Measurements from ENCODE around the gene MT1B.

The MT1B gene

DNA sequence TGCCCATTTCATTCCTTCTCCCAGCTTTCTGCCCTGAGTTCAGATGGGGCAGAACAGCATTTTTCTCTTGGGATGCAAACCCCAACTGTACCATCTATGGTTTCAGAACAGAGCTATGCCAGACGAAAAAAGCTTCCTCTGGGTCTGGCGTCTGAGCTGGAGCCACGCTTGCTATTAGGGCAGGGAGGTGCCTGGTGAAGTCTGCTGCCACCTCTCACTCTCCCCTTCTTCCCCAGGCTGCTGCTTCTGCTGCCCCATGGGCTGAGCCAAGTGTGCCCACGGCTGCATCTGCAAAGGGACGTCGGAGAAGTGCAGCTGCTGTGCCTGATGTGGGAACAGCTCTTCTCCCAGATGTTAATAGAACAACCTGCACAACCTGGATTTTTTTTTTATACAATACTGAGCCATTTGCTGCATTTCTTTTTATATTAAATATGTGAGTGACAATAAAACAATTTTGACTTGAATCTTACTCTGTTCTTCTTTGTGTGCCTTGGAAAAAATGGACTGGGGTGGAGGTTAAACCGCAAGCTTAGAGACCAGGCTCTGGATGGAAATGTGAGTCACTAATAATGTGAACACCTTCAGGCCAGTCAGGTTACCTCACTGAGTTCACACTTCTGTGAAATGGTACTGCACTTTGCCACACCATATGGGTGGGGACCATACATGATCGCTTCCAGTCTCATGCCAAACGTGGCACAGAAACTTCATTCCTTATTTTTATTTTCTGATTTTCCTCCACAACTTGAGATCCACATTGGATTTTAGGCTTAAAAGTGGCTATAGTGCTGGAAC, 14.9 kb upstream of the MT1B start:
- Mint-ChIP-seq H3K27me3 (peaks cover 95% of the 10 kb centered on the region), H3K4me1 (ENCODE audit: low read depth) (peaks cover 33% of the 10 kb centered on the region), H3K9me3 (no peaks in the 10 kb centered on the region), H3K36me3 (ENCODE audit: low read depth) (no peaks in the 10 kb centered on the region), H3K27ac (no peak overlapping the region), H3K4me3 (no peak overlapping the region)
- intact Hi-C loops (cut with micrococcal nuclease) = no loop called here

DNA sequence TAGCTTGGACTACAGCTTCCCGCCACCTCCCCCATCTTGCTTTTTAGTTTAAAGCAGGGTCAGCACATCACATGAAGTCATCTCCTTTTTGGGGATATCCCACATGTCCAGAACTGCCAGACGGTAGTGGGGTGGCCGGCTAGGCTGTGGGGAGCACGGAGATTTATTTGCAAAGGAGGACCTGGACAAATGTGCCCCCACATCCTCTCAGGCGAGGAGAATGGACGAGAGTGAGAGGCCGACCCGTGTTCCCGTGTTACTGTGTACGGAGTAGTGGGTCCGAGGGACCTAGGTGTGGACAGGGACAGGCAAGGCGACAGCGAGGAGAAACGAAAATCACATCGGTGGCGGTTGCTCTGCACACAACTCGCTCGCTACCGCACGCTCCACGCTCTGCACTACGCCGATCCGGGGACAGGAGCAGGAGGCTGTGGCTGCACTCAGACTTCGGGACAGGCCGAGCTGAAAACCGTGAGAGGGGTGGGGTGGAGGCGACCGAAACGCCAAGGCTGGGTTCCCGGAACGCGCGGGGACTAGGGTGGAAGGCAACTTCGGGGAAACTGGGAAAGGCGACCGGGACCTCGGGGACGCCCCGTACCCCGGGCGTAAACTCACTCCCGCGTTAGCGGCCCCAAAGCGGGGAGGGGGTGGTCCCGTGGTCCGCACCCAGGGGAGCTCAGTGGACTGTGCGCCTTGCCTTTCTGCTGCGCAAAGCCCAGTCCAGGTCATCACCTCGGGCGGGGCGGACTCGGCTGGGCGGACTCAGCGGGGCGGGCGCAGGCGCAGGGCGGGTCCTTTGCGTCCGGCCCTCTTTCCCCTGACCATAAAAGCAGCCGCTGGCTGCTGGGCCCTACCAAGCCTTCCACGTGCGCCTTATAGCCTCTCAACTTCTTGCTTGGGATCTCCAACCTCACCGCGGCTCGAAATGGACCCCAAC, 13.6 kb upstream of the MT1B start, which contains the start of gene MT1A:
Gene MT1A (plus strand): TSS at position 853 of the 937 bp plus-strand sequence. CDS start 73 bp downstream, at position 926.
- intact Hi-C loops (cut with micrococcal nuclease) = no loop called here
- no peaks in the 10 kb centered on the region for H3K9me3 Mint-ChIP-seq

GRCh38 chr16:56639045-56639444, 12.6 kb upstream of the MT1B start:
- H3K4me3 Mint-ChIP-seq = no peak overlapping the region
- H3K27me3 Mint-ChIP-seq = peaks cover 94% of the 10 kb centered on the region
- no peaks in the 10 kb centered on the region for H3K9me3 Mint-ChIP-seq
- intact Hi-C loops (cut with micrococcal nuclease) = no loop called here
- H3K36me3 Mint-ChIP-seq (ENCODE audit: low read depth) = no peaks in the 10 kb centered on the region
- no peak overlapping the region for H3K27ac Mint-ChIP-seq
- H3K4me1 Mint-ChIP-seq (ENCODE audit: low read depth) = peaks cover 36% of the 10 kb centered on the region

More for the DNA sequence above, 13.6 kb upstream of the MT1B start, which contains the start of gene MT1A:
- peaks cover 94% of the 10 kb centered on the region for H3K27me3 Mint-ChIP-seq
- H3K4me3 Mint-ChIP-seq = peak within 1 kb of the TSS; percentile 72
- no peaks in the 10 kb centered on the region for H3K36me3 Mint-ChIP-seq (ENCODE audit: low read depth)
- peaks cover 26% of the 10 kb centered on the region for H3K4me1 Mint-ChIP-seq (ENCODE audit: low read depth)
- H3K27ac Mint-ChIP-seq = no peak within 1 kb of the TSS

GRCh38 chr16:56640076-56640475, 11.6 kb upstream of the MT1B start:
- intact Hi-C loops (cut with micrococcal nuclease) = no loop called here
- H3K27me3 Mint-ChIP-seq = peaks cover 94% of the 10 kb centered on the region
- H3K27ac Mint-ChIP-seq = no peak overlapping the region
- no peak overlapping the region for H3K4me3 Mint-ChIP-seq
- H3K9me3 Mint-ChIP-seq = no peaks in the 10 kb centered on the region
- H3K4me1 Mint-ChIP-seq (ENCODE audit: low read depth) = peaks cover 33% of the 10 kb centered on the region
- no peaks in the 10 kb centered on the region for H3K36me3 Mint-ChIP-seq (ENCODE audit: low read depth)

DNA sequence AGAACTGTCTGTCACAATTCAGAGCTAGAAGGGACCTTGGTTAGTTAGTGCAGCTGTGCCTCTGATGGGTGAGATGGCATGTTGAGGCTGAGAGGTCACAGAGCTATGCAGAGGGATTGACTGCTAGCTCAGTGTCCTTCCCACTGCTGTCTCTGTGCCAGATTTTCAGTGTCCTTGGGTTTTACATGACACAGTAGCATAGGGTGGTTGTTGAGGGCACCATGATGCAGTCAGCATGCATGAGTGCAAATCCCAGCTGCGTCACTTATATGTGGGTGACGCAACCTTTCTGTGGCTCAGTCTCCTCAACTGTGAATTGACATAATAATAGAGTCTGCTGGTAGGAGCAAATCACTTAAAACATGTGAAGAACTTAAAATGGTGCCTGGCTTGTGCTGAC, 10.5 kb upstream of the MT1B start:
- H3K4me3 Mint-ChIP-seq = no peak overlapping the region
- H3K27ac Mint-ChIP-seq = no peak overlapping the region
- intact Hi-C loops (cut with micrococcal nuclease) = no loop called here
- H3K9me3 Mint-ChIP-seq = no peaks in the 10 kb centered on the region
- peaks cover 96% of the 10 kb centered on the region for H3K27me3 Mint-ChIP-seq
- no peaks in the 10 kb centered on the region for H3K36me3 Mint-ChIP-seq (ENCODE audit: low read depth)
- H3K4me1 Mint-ChIP-seq (ENCODE audit: low read depth) = peaks cover 30% of the 10 kb centered on the region

GRCh38 chr16:56643080-56643778, 8.5 kb upstream of the MT1B start:
- Mint-ChIP-seq H3K4me1 (ENCODE audit: low read depth) (peaks cover 23% of the 10 kb centered on the region), H3K4me3 (peak overlapping the region; percentile 64), H3K27me3 (peaks cover 92% of the 10 kb centered on the region), H3K27ac (peak overlapping the region; percentile 28), H3K9me3 (no peaks in the 10 kb centered on the region), H3K36me3 (ENCODE audit: low read depth) (no peaks in the 10 kb centered on the region)
- intact Hi-C loops (cut with micrococcal nuclease) = no loop called here

DNA sequence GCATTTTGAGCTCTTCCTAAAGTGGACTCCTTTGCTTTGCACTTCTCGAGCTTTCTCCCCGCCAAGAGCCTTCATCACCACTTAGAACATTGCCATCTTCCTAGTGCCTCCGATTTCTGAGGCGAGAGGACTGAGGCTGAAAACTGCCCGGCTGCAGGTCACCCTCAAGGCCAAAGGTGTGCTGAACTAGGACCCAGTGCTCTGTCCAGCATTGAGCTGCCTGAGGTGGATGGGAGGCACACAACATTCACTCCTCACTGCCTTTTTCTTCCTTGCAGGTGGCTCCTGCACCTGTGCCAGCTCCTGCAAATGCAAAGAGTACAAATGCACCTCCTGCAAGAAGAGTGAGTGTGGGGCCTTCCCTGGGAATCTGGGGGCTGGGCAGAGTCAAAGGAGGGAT, 7.9 kb upstream of the MT1B start:
- intact Hi-C loops (cut with micrococcal nuclease) = no loop called here
- Mint-ChIP-seq H3K4me3 (peak overlapping the region; percentile 64), H3K9me3 (no peaks in the 10 kb centered on the region), H3K36me3 (ENCODE audit: low read depth) (no peaks in the 10 kb centered on the region), H3K4me1 (ENCODE audit: low read depth) (peaks cover 23% of the 10 kb centered on the region), H3K27me3 (peaks cover 92% of the 10 kb centered on the region), H3K27ac (peak overlapping the region; percentile 15)

DNA sequence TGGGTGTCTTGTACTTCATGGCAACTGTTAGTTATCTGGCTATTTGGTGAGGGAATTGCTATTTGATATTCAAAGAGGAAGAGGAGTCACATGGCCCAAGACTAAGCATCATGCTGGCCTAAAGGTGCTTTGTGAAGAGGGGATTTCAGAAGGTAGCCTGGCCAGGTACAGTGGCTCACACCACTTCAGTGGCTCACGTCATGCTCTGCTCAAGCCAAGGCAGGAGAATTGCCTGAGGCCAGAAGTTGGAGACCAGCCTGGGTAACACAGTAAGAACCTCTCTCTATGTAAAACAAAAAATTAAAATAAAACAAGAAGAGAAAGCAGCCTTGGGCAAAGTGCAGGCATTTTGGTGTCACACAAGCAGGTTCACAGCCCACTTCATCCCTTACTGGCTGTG, 6.4 kb upstream of the MT1B start:
- intact Hi-C loops (cut with micrococcal nuclease) = no loop called here
- H3K4me3 Mint-ChIP-seq = no peak overlapping the region
- peaks cover 83% of the 10 kb centered on the region for H3K27me3 Mint-ChIP-seq
- no peaks in the 10 kb centered on the region for H3K9me3 Mint-ChIP-seq
- H3K36me3 Mint-ChIP-seq (ENCODE audit: low read depth) = no peaks in the 10 kb centered on the region
- peaks cover 23% of the 10 kb centered on the region for H3K4me1 Mint-ChIP-seq (ENCODE audit: low read depth)
- H3K27ac Mint-ChIP-seq = no peak overlapping the region

DNA sequence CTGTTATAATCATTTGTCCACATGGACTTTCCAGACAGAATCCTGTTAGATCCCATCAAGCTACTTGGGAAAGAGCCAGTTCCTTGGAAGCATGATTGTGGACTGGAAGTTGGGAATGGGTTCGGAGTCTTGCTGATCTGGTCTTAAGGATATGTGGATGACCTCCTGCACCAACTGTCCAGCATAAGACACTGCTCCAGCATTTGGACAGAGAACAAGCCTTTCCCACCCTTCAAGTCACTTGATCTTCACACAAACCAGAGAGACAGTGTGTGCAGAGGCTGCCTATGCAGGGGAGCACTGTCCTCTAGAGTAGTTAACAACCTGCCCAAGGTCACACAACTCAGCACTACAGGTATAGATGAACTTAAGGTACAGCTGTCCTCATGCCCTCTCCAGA, 5.8 kb upstream of the MT1B start:
- Mint-ChIP-seq H3K27ac (no peak overlapping the region), H3K36me3 (ENCODE audit: low read depth) (no peaks in the 10 kb centered on the region), H3K9me3 (no peaks in the 10 kb centered on the region), H3K4me3 (no peak overlapping the region), H3K4me1 (ENCODE audit: low read depth) (peaks cover 23% of the 10 kb centered on the region), H3K27me3 (peaks cover 78% of the 10 kb centered on the region)
- intact Hi-C loops (cut with micrococcal nuclease) = no loop called here

DNA sequence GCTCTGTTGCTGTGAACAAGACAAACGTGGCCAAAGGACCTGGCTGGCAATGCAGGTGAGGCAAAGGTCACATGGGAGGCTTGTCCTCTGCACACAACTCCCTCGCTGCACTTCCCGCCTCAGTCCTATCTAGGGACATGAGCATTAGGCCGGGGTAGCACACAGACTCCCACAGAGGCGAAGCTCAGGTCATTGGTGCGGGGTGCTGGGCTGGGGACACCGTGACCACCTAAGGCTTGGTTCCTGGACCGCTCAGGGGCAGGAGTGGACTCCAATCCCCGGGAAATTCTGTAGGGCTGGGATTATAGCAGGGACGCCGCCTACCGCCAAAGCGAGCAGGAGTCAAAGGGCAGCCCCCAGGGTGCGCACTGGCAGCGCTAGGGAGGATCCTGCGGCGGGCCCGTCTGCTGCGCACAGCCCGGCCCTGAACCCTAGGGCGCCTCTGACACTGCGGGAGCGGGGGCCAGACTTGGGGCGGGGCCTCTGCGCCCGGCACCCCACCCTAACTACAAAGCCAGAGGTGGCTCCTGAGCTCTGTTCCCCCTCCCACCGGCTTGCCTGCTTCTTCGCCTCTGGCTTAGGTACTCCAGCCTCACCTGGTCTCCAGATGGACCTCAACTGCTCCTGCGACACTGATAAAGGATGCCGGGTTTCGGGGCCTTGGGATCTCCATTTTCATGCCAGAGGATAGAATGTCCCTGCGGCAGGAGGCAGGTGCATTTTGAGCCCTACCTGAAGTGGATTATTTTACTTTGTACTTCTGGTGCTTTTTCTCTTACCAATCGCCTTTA, 3.9 kb upstream of the MT1B start:
- intact Hi-C loops (cut with micrococcal nuclease) = no loop called here
- Mint-ChIP-seq H3K36me3 (ENCODE audit: low read depth) (no peaks in the 10 kb centered on the region), H3K4me1 (ENCODE audit: low read depth) (peaks cover 20% of the 10 kb centered on the region), H3K27ac (no peak overlapping the region), H3K27me3 (peaks cover 83% of the 10 kb centered on the region), H3K9me3 (no peaks in the 10 kb centered on the region), H3K4me3 (no peak overlapping the region)

DNA sequence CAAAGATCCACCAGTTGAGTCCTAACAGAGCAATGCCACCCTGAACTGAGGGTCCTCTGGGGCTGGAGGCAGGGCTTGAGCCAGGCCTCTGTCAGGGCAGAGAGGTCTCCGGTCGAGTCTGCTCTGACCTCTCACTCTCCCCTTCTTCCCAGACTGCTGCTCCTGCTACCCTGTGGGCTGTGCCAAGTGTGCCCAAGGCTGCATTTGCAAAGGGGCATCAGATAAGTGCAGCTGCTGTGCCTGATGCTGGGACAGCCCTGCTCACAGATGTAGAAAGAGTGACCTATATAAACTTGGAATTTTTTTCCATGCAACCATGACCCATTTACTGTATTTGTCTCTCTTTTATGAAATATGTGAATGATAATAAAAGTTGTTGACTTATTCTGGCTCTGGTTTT, 2.4 kb upstream of the MT1B start:
- H3K9me3 Mint-ChIP-seq = no peaks in the 10 kb centered on the region
- H3K27ac Mint-ChIP-seq = no peak overlapping the region
- H3K27me3 Mint-ChIP-seq = peaks cover 79% of the 10 kb centered on the region
- no peaks in the 10 kb centered on the region for H3K36me3 Mint-ChIP-seq (ENCODE audit: low read depth)
- intact Hi-C loops (cut with micrococcal nuclease) = no loop called here
- H3K4me1 Mint-ChIP-seq (ENCODE audit: low read depth) = peaks cover 9% of the 10 kb centered on the region
- H3K4me3 Mint-ChIP-seq = no peak overlapping the region

- no peaks in the 10 kb centered on the region for H3K36me3 Mint-ChIP-seq (ENCODE audit: low read depth)
- H3K4me1 Mint-ChIP-seq (ENCODE audit: low read depth) = peaks cover 15% of the 10 kb centered on the region
- intact Hi-C loops (cut with micrococcal nuclease) = no loop called here
- H3K9me3 Mint-ChIP-seq = no peaks in the 10 kb centered on the region
- H3K27me3 Mint-ChIP-seq = peaks cover 75% of the 10 kb centered on the region
- H3K4me3 Mint-ChIP-seq = no peak overlapping the region
- no peak overlapping the region for H3K27ac Mint-ChIP-seq
These were observed 1.9 kb upstream of the MT1B start for GRCh38 chr16:56649820-56650219.

DNA sequence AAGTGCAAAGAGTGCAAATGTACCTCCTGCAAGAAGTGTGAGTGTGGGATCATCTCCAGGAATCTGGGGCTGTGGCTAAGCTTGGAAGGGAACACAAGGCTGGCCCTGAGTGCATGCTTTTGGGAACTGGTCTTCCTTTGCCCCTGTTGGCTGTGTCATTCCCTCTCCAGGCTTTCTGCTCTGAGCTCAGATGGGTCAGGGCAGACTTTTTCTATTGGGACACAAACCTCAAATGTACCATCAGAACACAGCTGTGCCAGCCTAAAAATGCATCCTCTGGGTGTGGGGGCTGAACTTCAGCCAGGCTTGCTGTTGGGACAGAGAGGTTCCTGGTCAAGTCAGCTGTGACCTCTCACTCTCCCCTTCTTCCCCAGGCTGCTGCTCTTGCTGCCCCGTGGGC, 914 bp downstream of the MT1B start:
- Mint-ChIP-seq H3K27ac (no peak overlapping the region), H3K4me3 (no peak overlapping the region), H3K4me1 (ENCODE audit: low read depth) (peaks cover 21% of the 10 kb centered on the region), H3K36me3 (ENCODE audit: low read depth) (no peaks in the 10 kb centered on the region), H3K27me3 (peaks cover 58% of the 10 kb centered on the region), H3K9me3 (no peaks in the 10 kb centered on the region)
- intact Hi-C loops (cut with micrococcal nuclease) = no loop called here

Data from dendritic cell treated with granulocyte-macrophage colony-stimulating factor and Interleukin-4, amounts not matched to agents 40 ng/mL and 50 ng/mL, for 4 days (primary cell).